Fibroblast of mammary gland (primary cell): ENCODE results near the gene PITX1.

Source experiments
- DNase-seq: peaks from one replicate; pipeline ENCODE4 v3.0.0-alpha.2; 2010; ENCODE audit warnings: low read depth
- H3K4me3 ChIP-seq: 2 replicates; pipeline ENCODE4 v1.5.1; 2011; ENCODE audit warnings: low read depth, mild to moderate bottlenecking, low read length, moderate library complexity; ENCODE audit not compliant: control insufficient read depth
- CTCF ChIP-seq: conservative IDR thresholded peaks from 2 replicates; pipeline ENCODE4 v1.5.1; 2011; ENCODE audit warnings: low read depth, low read length, inconsistent platforms; ENCODE audit not compliant: control insufficient read depth, insufficient read depth

The PITX1 gene

GRCh38 chr5:135016861-135017290 is 17.2 kb downstream of the PITX1 start:
- TF ChIP-seq CTCF: no peak
- DNase-seq: no peak
- H3K4me3 ChIP-seq: no peak overlapping the region

- no peak for TF ChIP-seq CTCF
Observed at GRCh38 chr5:135015942-135016341, 18.1 kb downstream of the PITX1 start.

GRCh38 chr5:135013947-135014570 is 20.0 kb downstream of the PITX1 start:
- no peak overlapping the region for H3K4me3 ChIP-seq
- no peak for TF ChIP-seq CTCF
- peak; percentile 22 for DNase-seq

More at GRCh38 chr5:135015942-135016341, 18.1 kb downstream of the PITX1 start:
- no peak overlapping the region for H3K4me3 ChIP-seq
- no peak for DNase-seq

- TF ChIP-seq CTCF: no peak
- H3K4me3 ChIP-seq: no peak overlapping the region
Observed at GRCh38 chr5:135013445-135013844, 20.6 kb downstream of the PITX1 start.

GRCh38 chr5:135012951-135013391 is 21.1 kb downstream of the PITX1 start:
- no peak for DNase-seq
- no peak for TF ChIP-seq CTCF
- H3K4me3 ChIP-seq: no peak overlapping the region

More at GRCh38 chr5:135013445-135013844, 20.6 kb downstream of the PITX1 start:
- DNase-seq: no peak

- no peak overlapping the region for H3K4me3 ChIP-seq
- no peak for DNase-seq
- TF ChIP-seq CTCF: no peak
Observed at GRCh38 chr5:135012033-135012588, 21.9 kb downstream of the PITX1 start.
